ENCODE data around the gene ERF. TPM values are rescaled to one million over a fixed set of nuclear protein-coding genes. Genes with fewer than 3 reads are reported as not detected.

ERF gene
- total RNA-seq, 2 experiments from 2014 or later, result 56.5 to 57.9 TPM

DNA sequence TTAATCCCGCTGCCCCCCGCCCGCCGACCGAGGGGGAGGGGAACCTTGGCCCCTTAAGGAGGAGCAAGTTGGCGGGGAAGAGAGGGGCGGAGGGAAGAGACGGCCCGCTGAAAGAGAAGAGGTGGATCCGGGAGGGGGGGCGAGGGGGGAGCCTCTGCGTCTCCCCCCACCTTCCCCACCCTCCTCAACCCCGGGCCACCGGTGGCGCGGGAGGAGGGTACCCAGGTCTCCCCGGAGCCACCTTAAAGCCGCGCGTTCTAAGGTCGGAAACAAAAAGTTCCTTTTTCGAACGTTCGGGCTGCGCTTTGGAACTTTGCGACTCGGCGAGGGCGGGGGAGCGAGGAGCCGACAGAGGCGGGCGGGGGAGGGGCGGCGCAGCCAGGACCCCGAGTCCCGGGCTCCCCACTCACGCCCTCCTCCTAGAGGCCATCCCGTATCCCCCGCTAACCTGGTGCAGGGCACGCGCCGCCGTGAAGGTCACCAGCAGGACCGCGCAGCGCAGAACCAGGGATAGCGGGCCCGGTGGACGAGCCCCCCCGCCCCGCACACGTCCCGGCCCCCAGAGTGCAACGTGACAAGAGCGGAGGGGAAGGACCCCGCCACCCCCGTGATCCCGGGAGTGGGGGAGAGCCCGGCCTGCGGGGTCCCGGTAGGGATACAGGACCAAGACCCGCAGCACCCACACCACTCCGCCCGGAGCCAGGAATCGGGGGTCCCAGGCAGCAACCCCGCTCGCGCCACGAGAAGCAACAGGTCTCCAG lies 659 bp downstream of the ERF start:
- CTCF ChIA-PET, result no interaction called here
- no peaks in the 10 kb centered on the region for H3K9me3 Mint-ChIP-seq

GRCh38 chr19:42253245-42254088 lies 1.5 kb downstream of the ERF start:
- ChIA-PET POLR2A (no interaction called here), CTCF (no interaction called here)
- H3K27me3 Mint-ChIP-seq, result peaks cover 12% of the 10 kb centered on the region
- DNase-seq, result peak; percentile 73
- H3K27ac Mint-ChIP-seq, result peak overlapping the region; percentile 94
- no peaks in the 10 kb centered on the region for H3K36me3 Mint-ChIP-seq (ENCODE audit: low read depth)
- H3K4me3 Mint-ChIP-seq, result peak overlapping the region; percentile 96
- no peaks in the 10 kb centered on the region for H3K9me3 Mint-ChIP-seq
- H3K4me1 Mint-ChIP-seq, result peaks cover 42% of the 10 kb centered on the region

More for the DNA sequence above, 659 bp downstream of the ERF start:
- Mint-ChIP-seq H3K4me1 (peaks cover 40% of the 10 kb centered on the region), H3K36me3 (ENCODE audit: low read depth) (no peaks in the 10 kb centered on the region), H3K27me3 (peaks cover 12% of the 10 kb centered on the region), H3K4me3 (peak overlapping the region; percentile 76), H3K27ac (peak overlapping the region; percentile 87)
- POLR2A ChIA-PET, result no interaction called here
- DNase-seq, result peak; percentile 82

DNA sequence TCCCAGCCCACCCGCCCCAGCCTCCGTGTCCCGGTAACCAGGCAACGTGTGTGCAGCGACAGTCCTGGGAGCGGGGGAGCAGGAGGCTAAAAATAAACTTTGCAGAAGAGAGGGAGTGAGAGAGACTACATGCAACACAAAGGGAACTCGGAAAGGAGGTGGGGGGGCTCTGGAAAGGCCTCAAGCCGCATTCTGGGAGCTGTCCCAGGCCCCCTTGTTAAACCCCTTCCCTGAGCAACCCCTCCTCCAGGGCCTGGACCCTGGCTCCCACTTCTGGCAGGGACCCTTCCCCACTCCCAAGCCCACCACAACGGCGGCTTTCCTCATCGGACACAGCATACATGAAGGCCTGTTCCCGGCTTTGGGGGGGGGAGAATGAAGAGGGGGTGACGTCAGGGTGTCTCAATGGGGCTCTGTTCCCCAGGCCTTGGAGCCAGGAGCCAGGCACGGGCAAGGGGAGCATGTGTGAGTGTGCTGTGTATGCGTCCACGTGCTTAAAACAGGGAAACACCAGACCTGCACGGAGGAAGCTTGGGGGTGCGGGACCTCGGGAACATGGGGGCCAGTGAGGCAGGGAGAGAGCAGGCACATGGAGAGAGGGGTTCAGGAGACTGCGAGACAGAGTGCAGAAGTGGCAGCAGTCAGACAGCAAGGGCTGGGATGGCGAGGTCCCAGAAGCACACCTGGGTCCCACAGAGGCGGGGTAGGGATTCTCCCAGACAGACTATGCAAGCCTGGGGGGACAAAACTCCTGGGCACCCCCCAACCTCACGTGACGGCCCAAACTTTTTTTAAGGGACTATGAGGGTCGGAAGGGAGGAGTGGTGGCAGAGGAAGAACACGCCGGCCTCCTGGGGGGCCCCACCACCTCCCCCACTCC lies 2.3 kb downstream of the ERF start:
- Mint-ChIP-seq H3K4me3 (peak overlapping the region; percentile 96), H3K9me3 (no peaks in the 10 kb centered on the region), H3K27me3 (peaks cover 12% of the 10 kb centered on the region), H3K27ac (peak overlapping the region; percentile 94), H3K4me1 (peaks cover 42% of the 10 kb centered on the region), H3K36me3 (ENCODE audit: low read depth) (no peaks in the 10 kb centered on the region)
- CTCF ChIA-PET, result interaction anchor here (1.3 to 2.2 kb wide), 2 partner anchors 10 to 66 kb away, joined by 4 to 6 read pairs; partner anchors contain the start of gene GSK3A
- DNase-seq, result no peak
- POLR2A ChIA-PET, result no interaction called here

DNA sequence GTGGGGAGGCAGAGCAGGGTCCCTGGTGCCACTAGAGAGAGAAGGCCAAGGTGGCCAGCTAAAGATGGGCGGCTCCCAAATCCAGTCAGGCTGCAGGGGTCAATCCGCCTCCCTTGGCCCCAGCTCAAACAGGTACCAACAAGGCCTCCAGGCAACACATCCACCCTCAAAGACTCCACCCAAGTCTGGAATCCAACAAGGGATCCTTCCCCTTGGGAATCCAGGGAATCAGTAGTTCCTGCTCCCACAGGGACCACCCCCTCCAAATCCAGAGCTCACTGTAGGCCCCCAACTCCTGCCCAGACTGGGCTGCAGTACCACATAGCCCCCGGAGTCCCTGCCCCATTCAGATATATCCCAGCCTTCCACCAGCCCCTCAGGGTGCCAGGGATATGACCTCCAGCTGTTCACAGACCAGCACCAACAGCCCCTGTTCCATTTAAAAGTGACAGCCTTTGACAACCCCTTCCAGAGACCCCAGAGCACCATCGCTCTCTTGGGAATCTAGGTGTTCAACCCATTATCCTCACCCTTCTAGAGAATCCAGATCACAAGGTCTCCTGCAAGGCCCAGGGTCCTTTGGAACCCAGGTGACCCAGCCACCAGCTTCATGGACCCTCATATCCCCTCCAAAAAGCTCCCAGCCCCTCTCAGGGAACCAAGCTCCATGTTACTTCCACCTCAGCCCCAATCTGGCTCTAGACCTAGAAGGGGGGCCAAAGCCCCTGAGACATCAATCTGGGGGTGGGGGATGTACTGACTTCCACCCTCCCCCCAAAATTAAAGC lies 3.2 kb downstream of the ERF start:
- ChIA-PET POLR2A (no interaction called here), CTCF (interaction anchor here (0.9 to 2.8 kb wide), 6 partner anchors 9 to 143 kb away, joined by 3 to 14 read pairs (median 4); partner anchors contain the start of genes GSK3A and POU2F2)
- no peaks in the 10 kb centered on the region for H3K9me3 Mint-ChIP-seq
- peaks cover 9% of the 10 kb centered on the region for H3K27me3 Mint-ChIP-seq
- H3K36me3 Mint-ChIP-seq (ENCODE audit: low read depth), result no peaks in the 10 kb centered on the region
- no peak for DNase-seq
- H3K27ac Mint-ChIP-seq, result peak overlapping the region; percentile 78
- H3K4me1 Mint-ChIP-seq, result peaks cover 42% of the 10 kb centered on the region
- H3K4me3 Mint-ChIP-seq, result peak overlapping the region; percentile 96

DNA sequence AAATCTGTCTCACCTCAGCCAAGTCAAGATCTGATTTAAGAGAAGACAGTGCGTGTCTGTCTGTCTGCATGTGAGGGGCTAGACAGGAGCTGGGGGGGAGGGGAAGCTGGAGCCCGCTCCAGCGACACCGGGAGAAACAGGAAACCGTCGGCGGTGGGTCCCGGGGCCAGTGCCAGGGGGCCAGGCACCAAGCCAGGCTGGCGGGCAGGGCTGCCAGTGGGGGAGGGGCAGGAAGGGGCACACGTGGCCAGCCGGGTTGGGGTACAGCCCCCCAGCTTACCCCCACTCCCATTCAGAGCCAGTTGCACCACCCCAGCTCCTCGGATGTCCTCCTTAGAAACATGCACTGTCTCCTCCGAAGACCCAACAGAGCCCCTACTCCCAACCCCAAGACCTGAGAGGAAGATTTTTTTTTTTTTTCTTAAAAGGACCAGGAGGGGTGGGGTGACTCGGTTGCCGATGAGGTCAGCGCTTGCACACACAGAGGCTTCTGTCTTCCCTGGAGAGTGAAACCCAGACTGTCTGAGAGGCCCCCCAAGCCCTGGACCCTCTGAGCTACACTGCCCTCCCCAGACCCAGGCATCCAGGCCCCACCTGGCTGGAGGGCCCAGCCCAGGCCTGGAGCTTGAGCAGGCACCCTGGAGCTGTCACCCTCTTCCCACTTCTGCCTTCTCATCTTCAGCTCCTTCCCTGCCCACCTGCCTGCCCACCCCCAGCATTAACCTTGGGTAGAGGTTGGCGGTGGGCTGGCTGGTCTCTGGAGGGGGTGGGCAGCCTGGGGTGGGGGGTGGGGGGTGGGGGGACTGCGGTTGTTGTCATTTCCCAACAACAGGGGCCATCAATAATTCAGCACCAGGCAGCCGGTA lies 4.0 kb downstream of the ERF start:
- H3K9me3 Mint-ChIP-seq, result no peaks in the 10 kb centered on the region
- peaks cover 38% of the 10 kb centered on the region for H3K4me1 Mint-ChIP-seq
- no peaks in the 10 kb centered on the region for H3K36me3 Mint-ChIP-seq (ENCODE audit: low read depth)
- H3K27ac Mint-ChIP-seq, result peak overlapping the region; percentile 81
- ChIA-PET POLR2A (no interaction called here), CTCF (interaction anchor here (0.8 to 2.8 kb wide), 7 partner anchors 9 to 142 kb away, joined by 3 to 14 read pairs (median 3); partner anchors contain the start of genes GSK3A and POU2F2)
- H3K27me3 Mint-ChIP-seq, result peaks cover 2% of the 10 kb centered on the region
- H3K4me3 Mint-ChIP-seq, result peak overlapping the region; percentile 22
- DNase-seq, result no peak

DNA sequence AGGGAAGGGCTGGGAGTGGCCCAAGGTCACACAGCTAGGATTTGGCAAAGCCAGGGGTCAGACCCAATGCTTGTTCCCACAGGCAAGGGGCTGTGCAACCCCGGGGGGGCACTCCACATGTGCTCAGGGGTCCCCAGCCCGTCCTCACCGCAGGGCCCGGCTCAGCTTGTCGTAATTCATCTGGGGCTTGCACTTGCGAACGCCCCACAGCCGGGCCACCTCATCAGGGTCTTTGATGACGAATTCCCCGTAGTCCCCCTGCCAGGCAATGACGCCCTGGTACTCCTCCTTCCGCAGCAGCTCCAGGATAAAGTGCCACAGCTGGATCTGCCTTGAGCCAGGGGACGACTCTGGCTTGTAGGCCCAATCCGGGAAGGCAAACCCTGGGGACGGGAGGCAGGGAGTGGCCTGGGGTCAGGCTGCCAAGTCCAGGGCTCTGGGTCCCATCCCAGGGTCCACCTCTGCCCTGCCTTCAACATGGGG lies 4.7 kb downstream of the ERF start:
- Mint-ChIP-seq H3K4me3 (no peak overlapping the region), H3K27ac (peak overlapping the region; percentile 81), H3K9me3 (no peaks in the 10 kb centered on the region), H3K36me3 (ENCODE audit: low read depth) (no peaks in the 10 kb centered on the region), H3K4me1 (peaks cover 40% of the 10 kb centered on the region), H3K27me3 (no peaks in the 10 kb centered on the region)
- POLR2A ChIA-PET, result no interaction called here
- DNase-seq, result no peak
- CTCF ChIA-PET, result interaction anchor here (0.8 to 2.8 kb wide), 2 partner anchors 29 to 35 kb away, joined by 3 to 14 read pairs; no protein-coding TSS in a partner anchor

DNA sequence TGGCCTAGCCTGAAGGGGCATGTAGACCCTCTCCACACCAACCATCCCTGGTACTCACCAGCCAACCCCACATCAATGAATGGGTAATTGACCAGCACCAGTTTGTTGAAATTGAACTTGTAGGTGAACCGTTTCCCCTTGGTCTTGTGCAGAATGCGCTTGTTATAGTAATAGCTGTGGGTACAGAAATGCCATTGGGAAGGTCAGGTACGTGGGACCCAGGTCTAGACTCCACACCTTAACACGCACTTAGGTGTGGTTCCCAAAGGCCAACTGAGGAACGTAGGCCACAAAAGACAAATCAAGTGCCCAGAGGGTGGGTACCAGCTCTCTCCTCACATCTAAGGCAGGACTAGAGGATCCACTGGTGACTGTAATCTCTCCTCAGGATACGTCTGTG lies 5.2 kb downstream of the ERF start:
- no peak for DNase-seq
- peak overlapping the region; percentile 57 for H3K27ac Mint-ChIP-seq
- ChIA-PET POLR2A (no interaction called here), CTCF (interaction anchor here (2.8 kb wide), 1 partner anchor 30 kb away, joined by 14 read pairs; no protein-coding TSS in a partner anchor)
- H3K4me3 Mint-ChIP-seq, result no peak overlapping the region
- H3K9me3 Mint-ChIP-seq, result no peaks in the 10 kb centered on the region
- H3K36me3 Mint-ChIP-seq (ENCODE audit: low read depth), result peaks cover 2% of the 10 kb centered on the region
- no peaks in the 10 kb centered on the region for H3K27me3 Mint-ChIP-seq
- peaks cover 45% of the 10 kb centered on the region for H3K4me1 Mint-ChIP-seq

DNA sequence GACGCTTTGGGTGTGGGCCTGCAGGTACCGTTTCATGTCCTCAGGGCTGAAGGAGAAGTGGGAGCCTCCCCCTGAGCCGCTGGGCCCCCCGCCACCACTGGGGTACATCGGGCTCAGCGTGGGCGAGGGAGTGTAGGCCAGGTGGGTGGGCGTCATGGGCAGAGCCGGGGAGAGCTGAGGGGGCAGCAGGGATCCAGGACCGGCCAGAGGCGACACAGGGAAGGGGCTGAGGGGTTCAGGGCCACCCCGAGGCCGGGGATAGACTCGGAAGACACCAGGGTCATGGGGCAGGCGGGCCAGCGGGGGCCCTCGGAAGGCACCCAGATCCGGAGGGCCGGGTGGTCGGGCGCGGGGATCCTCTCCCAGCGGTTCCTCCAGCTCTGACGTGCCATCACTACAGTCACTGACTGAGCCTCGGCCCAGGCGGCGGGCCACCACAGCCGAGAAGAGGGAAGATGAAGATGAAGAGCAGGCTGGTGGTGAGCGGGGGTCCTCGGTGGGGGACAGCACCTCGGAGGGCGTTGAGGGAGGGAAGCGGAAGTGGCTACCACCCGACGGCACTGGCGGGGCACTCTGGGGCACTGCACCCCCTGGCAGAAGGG lies 5.7 kb downstream of the ERF start:
- ChIA-PET POLR2A (no interaction called here), CTCF (interaction anchor here (0.8 to 2.8 kb wide), 3 partner anchors 10 to 30 kb away, joined by 3 to 14 read pairs (median 4); no protein-coding TSS in a partner anchor)
- H3K4me3 Mint-ChIP-seq, result no peak overlapping the region
- peaks cover 2% of the 10 kb centered on the region for H3K36me3 Mint-ChIP-seq (ENCODE audit: low read depth)
- no peaks in the 10 kb centered on the region for H3K9me3 Mint-ChIP-seq
- no peaks in the 10 kb centered on the region for H3K27me3 Mint-ChIP-seq
- no peak for DNase-seq
- H3K27ac Mint-ChIP-seq, result no peak overlapping the region
- H3K4me1 Mint-ChIP-seq, result peaks cover 47% of the 10 kb centered on the region

- Mint-ChIP-seq H3K4me1 (peaks cover 48% of the 10 kb centered on the region), H3K4me3 (no peak overlapping the region), H3K36me3 (ENCODE audit: low read depth) (peaks cover 2% of the 10 kb centered on the region), H3K27ac (no peak overlapping the region), H3K9me3 (no peaks in the 10 kb centered on the region), H3K27me3 (no peaks in the 10 kb centered on the region)
- ChIA-PET CTCF (interaction anchor here (0.6 to 1.2 kb wide), 3 partner anchors 9 to 63 kb away, joined by 3 to 4 read pairs (median 3); no protein-coding TSS in a partner anchor), POLR2A (no interaction called here)
- DNase-seq, result no peak
Observed at GRCh38 chr19:42248270-42249148, 6.4 kb downstream of the ERF start.

DNA sequence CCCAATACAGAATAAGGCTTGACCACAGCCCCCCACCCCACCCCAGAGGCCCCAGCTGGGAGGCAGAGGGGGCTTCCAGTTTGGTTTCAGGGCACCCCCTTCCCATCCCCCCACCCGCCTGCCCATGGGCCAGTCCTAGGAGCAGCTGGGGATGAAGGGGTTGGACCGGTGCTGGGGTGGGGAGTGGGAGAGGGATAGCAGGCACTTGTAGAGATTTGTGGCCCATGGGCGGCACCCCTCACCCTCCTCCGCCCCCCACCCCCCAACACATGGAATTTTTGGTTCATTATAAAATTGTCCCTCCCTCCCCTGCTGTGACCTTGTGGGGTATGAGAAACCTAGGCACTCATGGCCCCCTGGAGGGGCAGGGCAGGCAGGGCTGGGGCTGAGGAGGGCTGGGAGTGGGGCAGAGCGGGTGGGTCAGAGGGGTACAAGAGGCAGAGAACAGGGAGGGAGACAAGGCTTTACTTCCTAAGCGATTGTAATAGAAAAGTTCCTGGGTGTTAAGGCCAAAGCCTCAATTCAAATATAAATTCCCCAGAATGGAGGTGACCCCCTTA lies 7.2 kb downstream of the ERF start:
- peaks cover 50% of the 10 kb centered on the region for H3K4me1 Mint-ChIP-seq
- no peak for DNase-seq
- no peaks in the 10 kb centered on the region for H3K27me3 Mint-ChIP-seq
- no peak overlapping the region for H3K4me3 Mint-ChIP-seq
- POLR2A ChIA-PET, result interaction anchor here (1.4 kb wide), 1 partner anchor 23 kb away, joined by 6 read pairs; no protein-coding TSS in a partner anchor
- no peaks in the 10 kb centered on the region for H3K9me3 Mint-ChIP-seq
- peaks cover 2% of the 10 kb centered on the region for H3K36me3 Mint-ChIP-seq (ENCODE audit: low read depth)
- H3K27ac Mint-ChIP-seq, result no peak overlapping the region
- CTCF ChIA-PET, result interaction anchor here (0.7 to 1.9 kb wide), 2 partner anchors 32 to 88 kb away, joined by 4 to 10 read pairs; no protein-coding TSS in a partner anchor
